VCaP (cell line): Measurements from ENCODE around the gene DISC1.

Source experiments
- H3K27ac ChIP-seq: fragments of 450-650 bp; 2 replicates; pipeline ENCODE4 v1.5.1; 2017
- CTCF ChIP-seq: fragments of 450-650 bp; conservative IDR thresholded peaks from 2 replicates; pipeline ENCODE4 v1.5.1; 2017; ENCODE audit warnings: mild to moderate bottlenecking, moderate library complexity

The DISC1 gene

GRCh38 chr1:231827337-231828105, 200.9 kb downstream of the DISC1 start:
- no peak overlapping the region for H3K27ac ChIP-seq
- TF ChIP-seq CTCF = no peak

- TF ChIP-seq CTCF = no peak
- no peak overlapping the region for H3K27ac ChIP-seq
Observed at GRCh38 chr1:231828182-231828920, 201.8 kb downstream of the DISC1 start.

GRCh38 chr1:231829332-231829731, 202.7 kb downstream of the DISC1 start:
- H3K27ac ChIP-seq = no peak overlapping the region
- no peak for TF ChIP-seq CTCF

- TF ChIP-seq CTCF = no peak
- H3K27ac ChIP-seq = no peak overlapping the region
Observed at GRCh38 chr1:231836227-231836893, 209.8 kb downstream of the DISC1 start.

- no peak overlapping the region for H3K27ac ChIP-seq
- no peak for TF ChIP-seq CTCF
Observed at GRCh38 chr1:231838521-231838920, 211.9 kb downstream of the DISC1 start.

- TF ChIP-seq CTCF = no peak
- no peak overlapping the region for H3K27ac ChIP-seq
Observed at GRCh38 chr1:231839999-231840398, 213.4 kb downstream of the DISC1 start.
